DMS153 treated with DMSO at 0.1 percent for 48 hours (cell line): ENCODE results near the gene EVL.

Experiments used
- DNase-seq: peaks from one replicate; lab custom pipeline; 2025; ENCODE audit not compliant: unreplicated experiment; lab: John Stamatoyannopoulos, UW

The EVL gene

DNA sequence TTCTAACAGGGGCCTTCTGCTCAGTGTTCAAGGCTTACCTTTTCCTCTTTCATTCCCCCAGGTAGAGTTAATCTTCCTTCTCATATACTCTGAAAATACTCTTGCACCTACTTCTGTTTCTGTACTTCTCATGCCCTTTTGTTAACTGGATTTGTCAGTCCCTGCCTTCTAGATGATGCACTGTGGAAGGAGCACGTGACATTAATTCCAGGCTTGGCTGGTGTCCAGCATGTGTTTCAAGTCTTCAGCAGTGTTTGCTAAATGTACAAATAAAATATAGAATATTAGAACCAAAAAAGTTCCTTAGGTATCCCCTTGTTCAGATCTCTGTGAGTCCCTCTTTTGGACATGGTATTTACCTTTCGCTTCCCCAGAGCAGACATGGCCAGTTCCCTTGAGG is 27.9 kb upstream of the EVL start:
- DNase-seq, result no peak

DNA sequence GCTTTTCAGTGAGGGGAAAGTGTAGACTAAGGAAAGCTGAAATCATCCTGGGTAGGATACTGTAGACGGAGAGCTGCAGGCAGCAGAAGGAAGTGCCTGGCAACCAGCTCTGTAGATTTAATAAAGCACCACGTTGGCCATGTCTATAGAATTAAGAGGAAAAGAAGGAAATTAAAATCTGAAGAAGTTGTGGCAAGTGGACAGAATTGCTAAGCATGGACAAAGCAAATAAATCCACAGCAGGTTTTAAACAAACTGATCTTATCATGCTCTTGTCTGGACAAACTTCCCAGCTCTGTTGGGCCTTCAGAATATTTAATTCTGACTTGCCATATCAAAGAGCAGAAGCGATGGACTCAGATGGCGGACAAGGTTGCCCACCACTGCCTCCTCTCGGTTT is 27.2 kb upstream of the EVL start:
- DNase-seq, result no peak

DNA sequence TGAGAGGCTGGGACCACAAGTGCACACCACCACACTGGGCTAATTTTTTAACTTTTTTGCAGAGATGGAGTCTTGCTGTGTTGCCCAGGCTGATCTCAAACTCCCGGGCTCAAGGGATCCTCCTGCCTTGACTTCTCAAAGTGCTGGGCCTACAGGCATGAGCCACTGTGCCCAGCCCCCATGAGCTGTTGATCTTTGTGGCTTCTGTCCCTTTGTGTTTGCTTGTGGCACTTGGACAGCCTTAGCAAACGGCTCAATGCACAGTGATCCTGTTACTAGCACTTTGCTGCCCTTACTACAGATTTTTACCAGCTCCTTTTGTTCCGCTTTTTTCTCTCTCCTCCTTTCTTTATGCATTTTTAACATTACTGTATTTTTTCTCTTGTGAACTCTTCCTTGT is 25.3 kb upstream of the EVL start:
- no peak for DNase-seq

DNA sequence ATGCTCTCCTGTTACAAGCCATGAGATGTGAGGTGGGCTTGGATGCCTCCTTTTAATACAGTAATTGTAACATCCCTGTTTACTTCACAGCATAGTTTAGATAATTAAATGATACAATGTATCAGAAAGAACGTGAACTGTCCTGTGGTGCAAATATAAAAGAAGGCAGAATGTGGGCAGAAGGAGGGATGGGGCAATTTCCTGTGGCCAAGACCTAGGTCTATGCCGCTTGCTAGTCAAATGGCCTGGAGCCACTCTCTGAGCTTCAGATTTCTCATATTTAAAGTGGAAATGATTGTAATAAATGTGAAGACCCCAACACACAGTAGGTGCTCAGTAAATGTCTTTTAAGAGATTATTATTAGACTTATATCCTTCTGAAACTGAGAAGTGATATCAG is 24.0 kb upstream of the EVL start:
- DNase-seq, result no peak

DNA sequence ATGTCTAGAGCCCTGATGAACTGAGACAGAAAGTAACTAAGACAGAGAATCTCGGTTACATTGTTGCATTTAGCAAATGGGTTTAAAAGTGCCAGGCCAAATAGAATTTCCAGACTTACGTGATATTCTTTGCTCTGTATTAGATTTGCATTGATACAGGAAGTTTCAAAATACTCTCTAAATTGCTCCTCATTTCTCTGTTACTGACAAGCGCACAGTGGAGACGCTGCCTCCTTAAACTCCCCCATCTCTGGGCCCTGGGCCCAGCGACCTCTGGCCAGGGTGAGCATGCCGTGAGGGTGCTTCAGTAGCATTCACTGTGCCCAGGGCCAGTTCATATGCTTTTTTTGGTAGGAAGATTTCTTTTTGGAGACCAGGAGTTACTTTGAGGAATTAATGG is 22.9 kb upstream of the EVL start:
- DNase-seq, result no peak

DNA sequence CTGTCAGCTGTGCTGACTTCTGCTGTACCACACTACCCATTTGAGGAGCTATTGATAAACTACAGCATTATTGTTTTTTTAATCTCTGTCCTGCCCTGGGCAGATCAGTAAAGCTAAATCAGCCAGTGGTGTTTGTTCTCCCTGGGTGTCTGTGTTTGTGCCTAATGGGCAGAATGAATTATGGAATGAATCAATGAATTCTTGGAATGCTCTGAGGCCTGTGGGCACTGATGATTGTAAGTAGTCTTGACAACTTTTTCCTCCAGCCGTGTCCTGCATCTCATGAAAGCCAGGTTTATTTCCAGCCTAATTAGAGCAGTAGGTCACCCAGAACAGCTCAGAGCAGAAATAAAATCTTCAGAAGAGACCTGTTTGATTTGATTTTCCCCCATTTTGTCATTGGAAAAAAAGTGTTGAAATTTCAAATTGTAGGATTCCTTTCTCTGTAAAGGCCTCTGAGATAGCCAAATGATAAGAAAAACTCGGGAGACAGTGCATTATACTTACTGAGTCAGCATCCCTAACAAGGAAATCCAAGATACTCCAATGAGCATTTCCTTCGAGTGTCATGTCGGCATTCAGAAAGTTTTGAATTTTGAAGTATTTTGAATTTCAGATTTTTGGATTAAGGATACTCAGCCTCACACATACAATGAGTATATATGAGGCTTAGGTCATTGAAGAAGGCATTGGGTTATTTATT is 19.4 kb upstream of the EVL start:
- DNase-seq, result no peak

DNA sequence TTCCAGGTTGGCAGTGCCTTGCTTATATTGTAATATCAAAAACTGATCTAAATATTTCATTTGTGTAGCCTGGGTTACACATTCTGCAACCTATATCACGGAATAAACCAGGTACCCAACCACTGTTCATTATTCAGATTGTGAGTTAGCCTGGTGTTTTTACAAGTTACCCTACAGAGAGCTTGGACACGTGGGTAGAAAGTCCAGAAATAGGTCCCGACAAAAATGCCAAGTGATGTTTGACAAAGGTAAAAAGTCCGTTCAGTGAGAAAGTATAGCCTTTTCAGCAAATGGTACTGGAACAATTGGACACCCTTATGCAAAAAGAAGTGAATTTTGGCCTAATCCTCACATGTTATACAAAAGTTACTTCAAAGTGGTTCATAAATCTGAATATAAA is 17.6 kb upstream of the EVL start:
- no peak for DNase-seq

DNA sequence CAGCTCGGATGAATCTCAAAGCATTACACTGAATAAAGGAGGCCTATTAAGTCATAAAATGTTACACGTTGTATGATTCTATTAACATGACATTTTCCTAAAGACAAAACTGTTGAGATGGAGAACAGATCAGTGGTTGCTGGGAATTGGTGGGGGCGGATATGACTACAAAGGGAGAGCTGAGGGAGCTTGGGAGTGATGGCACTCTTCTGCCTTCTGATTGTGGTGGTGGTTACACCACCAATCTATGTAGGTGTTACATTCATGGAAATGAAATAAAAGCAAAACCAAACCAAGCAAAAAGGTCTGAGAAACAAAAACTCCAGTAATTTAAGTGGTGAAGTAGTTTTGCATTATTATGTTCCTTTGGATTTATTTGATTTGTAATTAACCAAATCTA is 16.4 kb upstream of the EVL start:
- no peak for DNase-seq

DNA sequence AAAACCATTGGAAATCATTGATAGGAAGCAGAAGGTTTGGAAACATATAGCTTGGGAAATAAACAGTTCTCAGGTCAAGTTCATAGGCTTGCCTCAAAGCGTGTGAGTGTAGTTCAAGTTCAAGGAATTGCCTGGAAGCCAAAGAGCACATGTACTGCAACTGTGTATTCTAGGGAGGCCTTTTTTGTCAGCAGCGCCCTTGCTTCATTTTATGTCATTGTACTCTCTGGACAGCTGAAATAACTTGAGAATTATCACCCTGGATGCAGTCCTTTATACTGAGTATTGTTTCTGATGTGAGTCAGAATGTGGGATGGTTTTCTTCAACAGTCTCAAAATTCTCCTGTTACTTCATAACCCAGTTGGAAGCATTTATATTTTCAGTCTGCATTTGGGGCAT is 16.0 kb upstream of the EVL start:
- no peak for DNase-seq

DNA sequence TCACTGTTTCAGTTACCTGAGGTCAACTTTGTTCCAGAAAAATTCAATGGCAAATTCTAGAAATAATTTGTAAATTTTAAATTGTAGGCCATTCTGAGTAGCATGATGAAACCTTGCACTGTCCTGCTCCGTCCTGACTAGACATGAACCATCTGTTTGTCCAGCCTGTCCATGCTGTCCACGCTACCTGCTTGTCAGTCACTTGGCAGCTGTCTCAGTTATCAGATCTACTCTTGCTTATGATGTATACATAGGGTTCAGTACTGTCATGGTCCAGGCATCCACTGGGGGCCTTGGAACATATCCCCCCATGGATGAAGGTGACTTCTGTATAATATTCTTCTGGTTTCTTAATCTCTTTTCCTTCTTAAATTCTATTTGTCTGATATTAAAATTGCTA is 14.1 kb upstream of the EVL start:
- DNase-seq, result no peak

DNA sequence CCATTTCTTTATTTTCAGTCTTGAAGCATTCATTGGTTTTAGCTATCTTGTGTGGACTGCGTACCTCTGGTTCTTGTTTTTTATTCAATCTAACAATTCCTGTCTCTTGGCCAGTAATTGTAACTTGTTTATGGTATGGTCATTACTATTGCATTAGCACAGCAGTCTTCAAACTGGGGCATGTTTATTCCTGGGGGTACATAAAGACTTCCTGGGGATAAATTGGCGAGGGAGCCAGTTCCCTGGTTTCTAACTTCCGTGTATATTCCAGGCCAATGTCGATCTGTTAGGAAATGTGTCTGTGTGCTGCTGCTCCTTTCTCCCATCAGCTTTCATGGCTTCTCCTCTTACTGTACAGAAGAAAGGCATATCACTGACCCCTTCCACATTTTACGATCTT is 13.7 kb upstream of the EVL start:
- DNase-seq, result no peak

DNA sequence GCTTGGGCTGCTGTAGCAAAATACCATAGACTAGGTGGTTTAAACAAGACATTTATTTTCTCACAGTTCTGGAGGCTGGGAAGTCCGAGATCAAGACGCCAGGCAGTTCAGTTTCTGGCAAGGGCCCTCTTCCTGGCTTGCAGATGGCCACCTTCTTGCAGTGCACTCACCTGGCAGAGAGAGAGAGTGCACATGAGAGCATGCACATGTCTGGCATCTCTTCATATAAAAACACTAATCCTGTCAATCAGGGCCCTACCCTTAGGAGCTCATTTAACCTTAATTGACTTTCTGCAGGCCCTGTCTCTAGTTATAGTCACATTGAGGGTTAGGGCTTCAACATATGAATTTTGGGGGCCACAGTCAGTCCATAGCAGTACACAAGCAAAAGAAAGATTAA is 12.4 kb upstream of the EVL start:
- DNase-seq, result no peak

DNA sequence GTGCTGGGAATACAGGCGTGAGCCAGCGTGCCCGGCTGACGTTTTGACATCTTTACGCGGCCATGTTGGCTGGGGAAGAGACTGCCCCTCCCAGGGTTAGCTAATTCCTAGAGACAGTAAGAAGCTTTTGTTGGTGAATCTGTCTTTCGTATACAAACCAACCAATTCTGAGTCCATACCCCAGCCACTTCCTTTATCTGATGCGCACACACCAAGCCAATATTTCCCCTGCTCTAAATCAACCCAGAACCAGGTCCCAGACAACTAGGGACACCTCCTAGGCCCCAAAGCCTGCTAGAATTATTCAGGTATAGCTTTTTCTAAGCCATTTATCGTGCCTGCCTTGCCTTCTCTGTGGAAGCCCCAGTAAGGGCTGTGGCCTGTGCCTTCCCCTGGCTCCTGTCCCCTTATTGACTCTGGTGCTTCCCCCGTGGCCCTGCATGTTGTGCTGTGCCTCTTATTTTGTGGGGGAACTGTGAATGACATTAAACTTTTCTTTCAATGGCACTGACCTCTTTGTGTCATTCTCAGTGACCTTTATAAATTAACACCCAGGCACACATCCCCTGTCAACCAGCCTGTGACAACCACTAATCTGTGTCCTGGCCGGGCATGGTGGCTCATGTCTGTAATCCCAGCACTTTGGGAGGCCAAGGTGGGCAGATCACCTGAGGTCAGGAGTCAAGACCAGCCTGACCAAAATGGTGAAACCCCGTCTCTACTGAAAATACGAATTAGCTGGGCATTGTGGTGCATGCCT is 10.7 kb upstream of the EVL start:
- DNase-seq, result no peak

DNA sequence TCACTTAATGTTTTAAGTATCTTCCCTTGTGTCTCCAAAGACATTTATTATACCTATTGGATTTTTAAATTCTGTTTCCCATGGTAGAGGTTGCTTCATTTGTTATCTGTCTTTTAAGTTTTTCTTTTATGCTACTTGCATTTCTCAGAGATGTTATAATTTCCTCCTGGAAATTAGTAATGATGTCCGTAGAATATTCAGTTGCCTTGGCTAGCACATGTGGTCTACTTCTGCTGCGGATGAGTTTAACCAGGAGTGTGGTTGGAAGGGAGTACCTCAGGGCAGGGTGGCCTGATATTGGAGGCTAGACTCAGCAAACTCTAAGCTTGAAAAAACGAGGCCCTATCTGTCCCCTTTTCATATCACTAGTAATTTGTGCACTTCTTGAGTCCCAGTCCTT is 8.8 kb upstream of the EVL start:
- no peak for DNase-seq

DNA sequence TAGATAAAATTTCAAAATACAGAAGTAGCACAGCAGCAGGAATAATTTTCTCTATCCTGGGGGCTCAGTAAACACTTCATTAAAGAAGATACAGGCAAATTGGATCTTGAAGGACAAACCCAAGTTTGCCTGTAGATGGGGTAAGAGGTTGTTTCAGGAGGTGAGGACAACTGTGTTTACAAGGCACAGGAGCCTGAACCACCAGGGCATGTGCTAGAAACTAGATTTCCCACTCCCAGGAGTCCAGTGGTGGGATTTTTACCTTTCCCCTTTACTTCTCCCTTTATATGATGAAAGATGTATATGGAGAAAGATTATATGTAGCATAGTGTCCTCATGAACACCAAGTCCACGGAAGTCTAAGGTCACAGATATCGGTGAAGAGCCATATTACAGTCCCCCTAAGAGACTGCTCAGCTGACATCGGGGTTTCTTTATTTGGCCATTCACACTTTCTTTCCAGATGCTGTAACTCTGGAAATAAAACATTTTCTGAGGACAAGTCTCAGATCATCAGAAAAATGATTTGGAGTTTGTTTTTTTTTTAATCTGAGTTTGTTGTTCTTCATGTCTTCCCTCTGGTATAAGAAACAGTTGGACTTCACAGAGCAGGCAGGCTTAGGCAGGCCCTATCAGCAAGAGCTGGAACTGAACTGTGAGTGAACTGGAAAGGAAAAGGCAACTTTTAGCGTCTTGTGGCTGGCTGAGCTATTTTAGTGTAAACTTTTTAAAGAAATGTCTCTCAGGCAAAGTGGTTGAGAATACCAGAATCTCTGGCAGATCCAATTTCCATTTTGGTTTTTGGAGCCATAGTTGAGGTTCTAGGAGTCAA is 8.0 kb upstream of the EVL start:
- DNase-seq, result no peak

DNA sequence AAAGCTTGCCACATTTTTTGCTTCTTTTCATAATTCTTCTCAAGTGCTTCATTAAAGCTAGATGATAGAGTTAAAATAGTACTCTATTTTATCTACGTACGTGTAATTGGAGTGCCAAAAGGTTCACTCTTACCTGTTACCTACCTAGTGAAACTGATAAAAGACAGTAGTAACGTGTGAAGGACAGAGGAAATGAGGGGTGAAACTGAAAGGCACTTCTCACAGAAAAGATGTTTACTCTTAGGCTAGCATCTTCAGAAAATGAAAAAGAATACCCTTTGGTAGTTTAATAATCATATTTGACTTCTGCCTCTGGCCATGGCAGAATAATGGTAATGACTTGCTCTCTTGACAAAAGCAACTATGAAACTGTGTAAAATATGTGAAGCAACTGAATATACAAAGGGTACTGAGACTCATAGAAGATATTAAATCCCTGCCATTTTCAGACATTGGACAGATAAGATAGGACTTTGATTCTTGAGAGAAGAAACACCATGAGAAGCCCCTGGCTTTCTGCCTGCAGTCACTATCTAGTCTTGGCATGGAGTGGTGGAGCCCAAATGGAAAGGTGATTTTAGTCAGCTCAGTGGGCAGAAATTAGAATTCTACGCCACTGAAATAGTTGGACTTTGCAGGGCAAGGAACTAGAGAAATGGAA is 6.3 kb upstream of the EVL start:
- no peak for DNase-seq

DNA sequence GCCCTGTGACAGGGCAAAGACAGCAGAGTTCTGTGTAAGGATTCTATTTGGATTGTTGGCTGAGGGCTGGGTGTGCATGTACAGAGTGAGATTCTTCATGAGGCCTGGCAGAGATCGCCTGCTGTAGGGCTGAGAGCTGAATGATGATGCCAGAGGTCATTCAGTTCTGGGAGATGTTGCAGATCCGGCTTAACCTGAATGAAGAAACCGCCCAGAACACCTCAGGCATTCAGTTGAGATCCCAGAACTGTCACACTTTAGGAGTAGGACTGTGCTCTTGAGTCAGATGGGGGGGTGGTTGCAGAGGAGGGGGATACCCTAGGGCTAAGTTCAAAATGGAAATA is 5.8 kb upstream of the EVL start:
- DNase-seq, result no peak

DNA sequence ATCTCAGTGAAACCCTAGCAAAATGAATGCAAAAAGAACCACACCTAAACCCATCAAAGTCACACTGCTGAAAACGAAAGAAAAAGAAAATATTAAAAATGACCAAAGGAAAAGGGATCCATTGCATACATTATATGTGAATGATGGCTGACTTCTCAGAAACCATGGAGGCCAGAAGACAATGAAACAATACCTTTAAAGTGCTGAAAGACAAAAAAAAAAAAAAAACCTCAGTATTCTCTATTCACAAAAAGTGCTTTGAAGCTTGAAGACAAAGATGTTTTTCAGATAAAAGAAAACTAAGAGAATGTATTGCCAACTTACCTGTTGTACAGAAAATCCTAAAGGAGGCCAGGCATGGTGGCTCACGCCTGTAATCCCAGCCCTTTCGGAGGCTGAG is 4.5 kb upstream of the EVL start:
- no peak for DNase-seq

DNA sequence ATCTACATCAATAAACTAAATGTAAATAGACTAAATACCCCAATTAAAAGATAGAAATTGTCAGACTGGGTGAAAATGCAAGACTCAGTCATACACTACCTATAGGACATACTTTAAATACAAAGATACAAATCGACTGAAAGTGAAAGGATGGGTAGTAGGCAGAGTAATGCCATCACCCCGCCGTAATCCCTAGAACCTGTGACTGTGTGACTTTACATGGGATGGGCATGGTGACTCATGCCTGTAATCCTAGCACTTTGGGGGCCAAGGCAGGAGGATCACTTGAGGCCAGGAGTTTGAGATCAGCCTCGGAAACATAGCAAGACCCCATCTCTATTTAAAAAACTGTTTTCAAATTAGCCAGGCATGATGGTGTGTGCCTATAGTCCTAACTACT is 2.6 kb upstream of the EVL start:
- no peak for DNase-seq

DNA sequence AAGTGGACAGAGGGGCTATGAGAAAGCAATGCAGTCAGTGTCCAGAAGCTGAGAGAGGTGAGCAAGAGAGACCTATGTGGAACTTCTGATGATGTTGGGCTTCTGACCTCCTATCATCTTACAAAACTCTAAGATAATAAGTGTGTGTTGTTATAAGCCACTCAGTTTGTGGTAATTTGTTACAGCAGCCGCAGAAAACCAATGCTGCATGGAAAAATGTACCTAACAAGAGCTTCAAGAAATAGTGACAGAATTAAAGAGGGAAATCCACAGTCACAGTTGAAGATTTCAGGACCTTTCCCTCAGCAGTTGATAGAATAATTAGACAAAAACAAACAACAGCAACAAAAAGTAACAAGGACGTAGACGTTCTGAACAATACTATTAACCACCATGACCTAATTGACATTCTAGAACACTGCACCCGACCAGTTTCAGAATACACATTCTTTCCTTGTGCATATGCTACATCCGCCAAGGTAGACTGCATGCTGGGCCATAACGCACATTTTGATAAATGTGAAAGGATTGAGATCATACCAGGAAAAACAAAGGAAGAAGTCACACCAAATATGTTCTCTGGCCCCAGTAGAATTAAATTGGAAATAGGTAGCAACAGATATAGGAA is 1.8 kb upstream of the EVL start:
- DNase-seq, result no peak
